HG02571 (cell line): ENCODE measurements around the gene PRR5L.
A peak's percentile ranks its signal among the peaks of the same experiment; 100 is the strongest.

Experiments
- ATAC-seq: cut with Tn5 transposase; IDR thresholded peaks from one replicate; pipeline ENCODE4 v1.9.1; 2021; ENCODE audit warnings: mild to moderate bottlenecking, moderate library complexity; ENCODE audit not compliant: unreplicated experiment

Gene PRR5L

GRCh38 chr11:36431429-36432092 lies 135.5 kb downstream of the PRR5L start:
- no peak for ATAC-seq

- ATAC-seq, result no peak
Observed at GRCh38 chr11:36432093-36432469, 136.0 kb downstream of the PRR5L start.

GRCh38 chr11:36432738-36433137 lies 136.7 kb downstream of the PRR5L start:
- no peak for ATAC-seq

- no peak for ATAC-seq
Observed at GRCh38 chr11:36436064-36436463, 140.0 kb downstream of the PRR5L start.

GRCh38 chr11:36436589-36436988 lies 140.5 kb downstream of the PRR5L start:
- ATAC-seq, result no peak

- no peak for ATAC-seq
Observed at GRCh38 chr11:36437413-36437812, 141.3 kb downstream of the PRR5L start.

- no peak for ATAC-seq
Observed at GRCh38 chr11:36438126-36438525, 142.0 kb downstream of the PRR5L start.

GRCh38 chr11:36441610-36442208 lies 145.6 kb downstream of the PRR5L start:
- peak; percentile 97 for ATAC-seq

- no peak for ATAC-seq
Observed at GRCh38 chr11:36443661-36444060, 147.6 kb downstream of the PRR5L start.

GRCh38 chr11:36446135-36446534 lies 150.0 kb downstream of the PRR5L start:
- no peak for ATAC-seq

- ATAC-seq, result no peak
Observed at GRCh38 chr11:36447514-36447913, 151.4 kb downstream of the PRR5L start.

GRCh38 chr11:36447947-36448346 lies 151.9 kb downstream of the PRR5L start:
- ATAC-seq, result no peak

GRCh38 chr11:36449561-36450096 lies 153.5 kb downstream of the PRR5L start:
- no peak for ATAC-seq

- no peak for ATAC-seq
Observed at GRCh38 chr11:36450110-36450572, 154.1 kb downstream of the PRR5L start.

GRCh38 chr11:36451045-36451444 lies 155.0 kb downstream of the PRR5L start:
- ATAC-seq, result no peak

GRCh38 chr11:36451681-36452080 lies 155.6 kb downstream of the PRR5L start:
- no peak for ATAC-seq

- no peak for ATAC-seq
Observed at GRCh38 chr11:36452236-36452940, 156.3 kb downstream of the PRR5L start.

- ATAC-seq, result no peak
Observed at GRCh38 chr11:36452961-36453360, 156.9 kb downstream of the PRR5L start.

GRCh38 chr11:36453678-36454077 lies 157.6 kb downstream of the PRR5L start:
- ATAC-seq, result no peak

GRCh38 chr11:36454551-36454940 lies 158.5 kb downstream of the PRR5L start:
- no peak for ATAC-seq

GRCh38 chr11:36454941-36455631 lies 159.0 kb downstream of the PRR5L start:
- ATAC-seq, result no peak
